Measurements from ENCODE around the gene MOSPD3.
"Not testable (repeated sequence)": the region's sequence is repeated elsewhere in the genome, so short reads cannot be mapped to it uniquely, and the experiment has no call there.

MOSPD3 gene

DNA sequence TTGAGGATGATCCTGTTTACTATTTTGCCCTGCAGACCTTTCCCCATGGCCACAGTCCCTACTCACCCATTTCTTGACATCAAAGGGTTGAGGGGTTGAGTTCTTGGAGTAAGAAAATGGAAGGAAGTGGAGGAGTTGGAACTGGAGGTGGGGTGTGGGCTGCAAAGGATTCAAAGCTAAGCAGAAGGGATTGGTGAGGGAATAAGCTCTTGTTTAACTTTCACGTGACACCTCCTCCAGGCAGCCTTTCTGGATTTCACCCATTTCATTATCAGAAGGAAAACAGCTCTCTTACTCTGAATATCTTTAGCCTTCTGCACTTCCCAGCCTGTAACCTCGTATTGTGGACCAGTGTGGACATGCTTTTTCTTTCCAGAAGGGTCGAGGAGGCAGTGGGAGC lies 13.7 kb downstream of the MOSPD3 start:
- DNase-seq (ENCODE audit: low spot score): no peak

DNA sequence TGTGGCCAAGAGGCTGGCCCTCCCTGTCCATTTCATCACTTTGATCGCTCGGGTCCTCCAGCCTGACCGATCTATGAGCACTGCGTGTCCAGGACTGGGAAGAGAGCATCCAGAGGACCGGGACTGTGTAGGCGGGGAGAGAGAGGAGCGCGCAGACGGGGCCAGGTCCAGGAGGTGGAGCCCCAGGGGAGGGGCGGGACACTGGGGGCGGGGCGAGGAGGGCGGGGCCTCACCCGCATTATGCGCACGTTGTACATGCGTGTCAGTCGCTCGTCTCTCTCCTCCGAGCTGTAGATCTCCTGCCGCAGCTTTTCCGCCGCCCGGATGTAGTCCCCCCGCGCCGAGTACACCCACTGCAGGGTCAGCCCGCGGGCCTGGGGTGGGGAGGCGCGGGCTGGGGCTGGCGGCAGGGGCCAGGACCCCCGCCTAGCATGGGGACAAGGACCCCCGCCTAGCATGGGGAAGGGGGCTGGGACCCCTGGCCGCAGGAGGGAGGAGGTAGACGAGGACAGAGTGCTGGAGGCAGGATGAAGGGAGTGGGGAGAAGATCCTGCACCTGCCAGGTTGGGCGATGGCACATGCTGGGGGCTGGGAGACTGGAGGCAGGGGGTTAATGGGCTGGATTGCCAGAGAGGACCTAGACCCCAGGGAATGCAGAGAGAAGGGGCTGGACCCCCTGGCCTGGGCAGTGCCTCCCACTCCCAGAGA lies 14.3 kb downstream of the MOSPD3 start:
- DNase-seq (ENCODE audit: low spot score): peak; percentile 94

DNA sequence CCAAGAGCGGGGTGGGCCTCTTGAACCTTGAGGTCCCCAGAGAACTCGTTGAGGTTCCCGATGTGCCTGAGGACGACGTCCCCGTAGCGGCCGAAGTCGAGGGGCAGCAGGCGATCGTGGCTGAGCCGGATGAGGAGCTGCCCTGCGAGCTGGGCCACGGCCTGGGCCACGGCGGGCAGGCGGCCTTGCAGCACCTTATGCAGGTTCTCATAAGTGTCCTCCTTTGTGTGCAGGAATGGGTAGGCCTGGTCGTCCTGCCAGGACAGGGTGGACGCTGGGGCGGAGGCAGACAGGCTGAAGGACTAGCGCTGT lies 14.9 kb downstream of the MOSPD3 start:
- no peak for DNase-seq (ENCODE audit: low spot score)

DNA sequence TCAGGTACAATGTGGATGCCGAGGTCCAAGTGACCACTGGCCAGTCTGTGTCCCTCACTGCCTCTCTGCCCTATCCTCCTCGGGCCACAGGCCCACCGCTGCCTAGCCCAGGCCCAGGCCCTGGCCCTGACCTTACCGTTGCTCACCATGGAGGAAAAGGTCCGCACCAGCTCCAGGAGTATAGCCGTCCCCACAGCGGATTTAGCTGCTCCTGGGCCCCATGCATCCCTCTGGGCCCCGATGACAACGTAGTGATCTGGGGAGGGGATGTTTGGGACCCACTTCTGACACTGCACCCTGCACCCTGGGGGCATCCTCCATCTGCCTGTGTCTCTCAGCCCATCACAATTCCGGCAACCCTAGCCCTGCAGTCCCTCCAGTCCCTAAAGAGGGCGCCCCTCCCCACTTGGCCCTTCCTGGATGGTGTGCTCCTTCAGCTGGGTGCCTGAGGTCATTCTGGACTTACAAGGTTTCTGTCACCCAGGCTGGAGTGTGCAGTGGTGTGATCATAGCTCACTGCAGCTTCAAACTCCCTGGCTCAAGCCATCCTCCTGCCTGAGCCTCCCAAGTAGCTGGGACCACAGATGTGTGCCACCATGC lies 16.9 kb downstream of the MOSPD3 start:
- DNase-seq (ENCODE audit: low spot score): peak; percentile 89

DNA sequence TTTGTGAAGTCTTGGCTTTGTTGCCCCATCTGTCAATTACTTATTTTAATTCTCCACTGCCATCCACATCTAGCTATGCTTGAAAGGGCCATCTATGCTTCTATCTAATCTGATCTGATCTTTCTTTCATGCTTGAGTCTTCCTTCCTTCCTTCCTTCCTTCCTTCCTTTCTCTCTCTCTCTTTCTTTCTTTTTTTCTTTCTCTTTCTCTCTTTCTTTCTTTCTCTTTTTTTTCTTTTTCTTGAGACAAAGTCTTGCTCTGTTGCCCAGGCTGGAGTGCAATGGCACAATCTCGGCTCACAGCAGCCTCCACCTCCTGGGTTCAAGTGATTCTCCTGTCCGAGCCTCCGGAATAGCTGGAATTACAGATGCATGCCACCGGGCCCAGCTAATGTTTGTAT lies 17.7 kb downstream of the MOSPD3 start:
- no peak for DNase-seq (ENCODE audit: low spot score)

DNA sequence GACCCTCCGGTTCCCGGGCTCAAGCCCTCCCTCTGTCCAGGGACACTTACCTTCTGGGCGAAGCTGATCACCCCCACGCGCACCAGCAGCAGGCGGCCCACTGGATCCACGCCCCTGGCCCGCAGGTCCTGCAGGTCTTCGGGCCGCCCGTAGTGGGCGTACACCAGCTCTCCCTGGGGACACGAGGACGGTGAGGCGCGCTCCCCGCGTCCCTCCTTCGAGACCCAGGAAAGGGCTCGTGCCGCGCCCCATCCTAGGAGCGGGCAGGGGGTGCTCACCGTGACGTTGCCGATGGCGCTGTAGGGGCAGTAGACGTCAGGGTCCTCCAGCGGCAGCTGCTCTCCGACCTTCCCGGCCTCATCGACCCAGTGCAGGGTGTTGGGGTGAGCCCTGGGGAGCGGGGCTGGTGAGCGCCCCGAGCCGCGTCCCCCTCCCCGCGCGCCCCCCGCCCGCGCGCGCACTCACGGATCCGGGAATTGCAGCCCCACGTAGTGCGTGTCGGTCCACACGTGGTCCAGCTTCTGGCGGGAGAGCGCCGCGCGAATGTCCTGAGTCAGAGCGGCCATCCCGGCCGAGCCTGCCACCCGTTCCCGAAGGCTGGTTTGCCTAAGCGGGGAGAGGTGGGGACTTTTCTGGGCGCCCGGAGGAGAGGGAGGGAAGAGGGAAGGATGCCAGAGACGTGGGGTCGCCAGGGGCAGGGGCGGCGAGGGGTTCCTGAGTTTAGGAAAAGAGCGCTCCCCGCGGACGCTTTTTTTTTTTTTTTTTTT lies 20.8 kb downstream of the MOSPD3 start:
- DNase-seq (ENCODE audit: low spot score): no peak

DNA sequence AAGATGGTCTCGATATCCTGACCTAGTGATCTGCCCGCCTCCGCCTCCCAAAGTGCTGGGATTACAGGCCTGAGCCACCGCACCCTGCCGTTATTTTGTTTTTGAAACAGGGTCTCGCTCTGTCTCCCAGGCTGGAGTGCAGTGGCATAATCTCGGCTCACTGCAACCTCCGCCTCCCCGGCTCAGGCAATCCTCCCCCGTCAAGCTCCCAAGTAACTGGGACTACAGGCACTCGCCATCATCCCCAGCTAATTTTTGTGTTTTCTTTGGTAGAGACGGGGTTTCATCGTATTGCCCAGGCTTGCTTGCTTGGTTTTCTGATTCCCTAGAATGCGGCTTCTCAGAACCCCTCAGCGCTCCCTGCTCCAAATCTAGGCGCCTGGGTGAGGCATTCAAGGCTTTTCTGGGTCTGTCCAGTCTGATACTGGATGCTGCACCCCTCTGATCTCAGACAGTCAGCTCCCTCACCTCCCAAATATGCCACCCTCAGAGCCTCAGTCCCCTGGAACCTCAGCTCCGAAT lies 27.7 kb downstream of the MOSPD3 start:
- no peak for DNase-seq (ENCODE audit: low spot score)

DNA sequence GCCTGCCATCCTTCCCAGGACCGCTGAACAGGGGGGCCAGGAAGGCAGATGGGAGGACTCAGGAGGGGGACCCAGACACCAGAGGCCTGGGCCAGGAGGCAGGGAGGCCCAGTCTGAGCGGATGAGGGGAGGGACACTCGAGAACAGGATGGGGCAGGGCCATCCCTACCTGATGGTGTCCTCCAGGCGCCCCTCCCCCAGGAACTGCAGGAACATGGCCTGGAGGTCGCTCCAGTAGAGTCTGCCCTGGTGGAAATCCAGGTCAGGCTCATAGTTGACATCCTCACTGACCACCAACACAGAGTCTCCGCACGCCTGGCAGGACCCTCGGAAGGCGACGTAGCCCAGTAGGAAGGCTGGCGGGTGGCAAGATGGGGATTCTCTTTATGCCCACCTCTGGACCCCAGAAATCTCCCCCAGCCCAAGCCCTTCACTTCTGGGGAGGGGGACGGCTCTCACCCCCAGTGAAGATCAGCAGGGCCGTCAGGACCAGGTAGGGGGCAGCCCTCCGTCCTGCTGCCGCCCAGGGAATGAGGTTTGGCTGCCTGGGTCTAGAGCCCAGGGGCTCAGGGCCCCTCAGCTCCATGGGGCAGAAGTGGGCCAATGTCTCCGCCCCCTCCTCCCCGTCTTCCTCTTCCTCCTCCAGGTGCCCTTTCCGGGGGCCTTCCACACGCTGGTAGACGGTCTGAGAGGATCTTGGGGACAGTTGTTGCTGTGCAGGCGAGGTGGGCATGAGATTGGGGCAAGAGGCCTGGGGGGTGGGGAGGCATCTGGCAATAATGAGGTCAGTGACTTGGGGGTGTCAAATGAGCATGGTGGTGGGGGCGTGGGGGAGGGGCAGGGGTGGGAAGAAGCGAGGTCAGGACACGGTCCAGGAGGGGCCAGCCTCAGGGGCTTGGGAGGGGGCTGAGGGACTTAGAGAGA lies 28.4 kb downstream of the MOSPD3 start:
- DNase-seq (ENCODE audit: low spot score): no peak

DNA sequence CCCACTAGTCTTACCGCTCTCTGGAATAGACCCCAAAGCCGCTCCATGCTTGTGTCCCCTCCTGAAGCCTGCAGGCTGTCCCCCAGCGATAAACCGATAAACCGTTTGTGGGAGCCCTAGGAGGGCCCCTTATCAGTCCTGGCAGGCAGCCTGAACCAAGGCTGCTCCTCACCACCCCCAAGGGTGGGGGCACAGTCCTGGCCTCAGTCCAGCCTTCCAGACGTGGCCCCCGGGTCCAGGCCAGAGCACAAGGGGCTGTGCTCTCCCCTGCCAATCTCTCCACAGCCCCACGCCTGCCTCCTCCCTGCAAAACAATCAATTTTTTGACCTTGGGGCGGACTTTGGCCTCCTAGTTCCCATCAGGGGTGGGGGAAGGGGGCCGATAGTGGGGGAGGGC lies 29.1 kb downstream of the MOSPD3 start, which contains the start of gene TFR2:
Gene TFR2 (minus strand): TSS at position 90 of the 397 bp plus-strand sequence. CDS start 43 bp downstream, at position 47.
- no peak for DNase-seq (ENCODE audit: low spot score)

DNA sequence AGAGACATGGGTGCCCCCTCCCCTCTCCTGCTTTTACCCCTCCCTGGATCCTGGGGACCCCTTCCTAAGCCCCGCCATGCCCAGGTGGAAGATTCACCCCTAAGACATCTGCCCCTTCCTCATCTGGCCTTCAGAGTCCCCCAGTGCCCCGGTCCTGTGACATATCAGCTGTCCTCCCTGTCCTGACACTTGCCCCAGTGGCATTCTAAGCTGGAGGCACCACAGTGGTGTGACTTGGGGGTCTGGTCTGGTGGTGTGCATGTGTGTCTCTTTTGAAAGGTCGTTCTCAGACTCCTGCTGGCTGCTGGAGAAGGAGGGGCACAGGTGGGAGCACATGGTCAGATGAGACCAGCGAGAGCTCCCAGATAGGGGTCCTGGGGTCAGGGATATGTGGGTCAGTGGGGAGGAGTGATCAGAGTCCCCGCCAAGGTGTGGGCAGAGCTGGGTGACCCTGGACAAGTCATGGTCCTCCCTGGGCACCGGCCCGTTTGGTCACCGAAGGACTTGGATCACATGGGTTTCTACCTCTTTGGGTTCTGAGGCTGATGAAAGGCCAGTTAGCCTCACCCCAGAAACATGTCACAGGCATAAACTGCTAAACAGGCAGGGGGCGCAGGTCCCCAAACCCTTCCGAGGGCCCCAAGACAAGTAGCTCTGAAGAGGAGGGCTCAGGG lies 29.7 kb downstream of the MOSPD3 start:
- no peak for DNase-seq (ENCODE audit: low spot score)

DNA sequence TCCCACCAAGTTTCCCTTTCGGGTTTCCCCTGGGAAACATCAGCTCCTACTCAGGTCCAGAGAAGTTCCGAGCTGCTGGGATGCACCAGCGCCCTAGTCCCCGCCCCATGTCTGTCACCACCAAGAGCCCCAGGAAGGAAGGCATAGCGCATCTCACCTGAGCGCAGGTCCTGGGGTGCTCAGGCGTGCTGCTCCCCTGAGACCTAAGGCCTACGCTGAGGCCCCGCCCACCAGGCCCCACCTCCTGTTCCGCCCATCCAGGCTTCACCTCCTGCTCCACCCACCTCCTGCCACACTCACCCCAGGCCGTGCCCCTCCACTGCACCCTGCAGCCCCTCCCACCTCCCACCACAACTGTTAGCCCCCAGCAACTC lies 30.2 kb downstream of the MOSPD3 start:
- peak; percentile 76 for DNase-seq (ENCODE audit: low spot score)

DNA sequence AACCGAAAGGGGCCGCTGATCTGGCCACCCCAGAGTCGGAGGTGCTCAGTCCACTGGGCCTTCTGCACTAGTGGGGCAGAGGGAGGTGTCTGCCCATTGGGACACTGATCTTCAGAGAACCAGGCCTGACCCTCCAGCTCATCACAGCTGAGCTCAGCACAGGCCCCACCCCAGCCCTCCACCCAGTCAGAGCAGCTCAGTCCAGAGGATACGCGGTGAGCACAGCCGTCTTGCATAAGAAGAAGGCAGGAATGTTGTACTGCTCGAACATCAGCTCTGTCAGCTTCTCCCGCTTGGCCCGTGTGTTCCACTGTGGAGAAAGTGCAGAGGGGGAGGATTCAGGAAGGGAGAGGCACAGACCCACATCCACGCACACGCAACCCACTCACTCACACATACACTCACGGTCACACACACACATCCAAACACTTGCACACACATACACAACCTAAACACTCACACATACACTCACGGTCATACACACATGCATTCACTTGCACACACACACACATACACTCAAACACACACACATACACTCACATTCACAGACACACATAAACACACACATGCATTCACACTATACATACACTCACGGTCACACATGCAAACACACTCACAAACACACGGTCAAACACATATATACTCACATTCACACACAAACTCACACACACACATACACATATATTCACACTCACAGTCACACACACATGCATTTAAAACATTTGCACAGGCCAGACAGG lies 37.7 kb downstream of the MOSPD3 start:
- DNase-seq (ENCODE audit: low spot score): no peak

DNA sequence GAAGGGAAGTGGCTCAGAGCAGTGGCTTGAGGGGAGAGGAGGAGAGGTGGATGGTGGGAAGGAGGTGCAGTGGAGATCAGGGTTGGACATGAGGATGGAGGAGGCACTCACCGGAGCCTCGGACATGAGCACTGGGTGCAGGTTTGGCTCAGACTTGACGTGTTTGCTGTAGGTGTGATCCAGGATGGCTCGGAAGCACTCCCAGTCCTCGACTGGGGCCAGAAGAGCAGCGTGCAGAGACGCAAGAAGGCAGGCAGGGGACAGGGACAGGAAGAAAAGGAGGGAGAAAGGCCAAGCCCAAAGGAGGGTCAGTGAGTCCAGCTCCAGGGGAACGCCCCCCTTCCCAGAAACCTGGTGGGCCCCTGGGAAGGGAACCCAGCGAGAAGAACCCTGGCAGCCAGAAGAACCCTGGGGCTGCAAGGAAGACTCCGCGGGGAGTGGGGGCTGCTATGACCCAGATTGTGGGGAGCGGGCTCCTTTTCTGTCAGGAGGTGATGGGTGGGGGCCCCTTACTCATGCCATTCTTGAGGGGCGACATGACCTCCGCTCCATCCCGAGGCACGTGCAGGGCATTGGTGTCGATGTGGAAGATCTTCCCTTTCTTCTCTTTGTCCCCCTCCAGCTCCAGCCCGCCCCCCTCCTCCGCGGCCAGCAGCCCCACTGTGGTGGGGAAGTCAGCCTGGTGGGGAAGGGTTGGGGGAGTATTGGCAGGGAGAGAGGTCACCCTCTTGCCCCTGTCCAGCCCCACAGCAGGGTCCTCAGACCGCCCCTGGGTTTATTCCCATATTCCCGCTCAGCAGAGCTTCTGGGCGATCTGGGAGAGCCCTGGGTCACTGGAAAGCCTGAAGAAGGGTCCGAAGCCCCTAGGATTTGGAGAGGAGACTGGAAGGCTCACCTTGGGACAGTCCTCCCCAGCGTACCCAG lies 42.8 kb downstream of the MOSPD3 start:
- no peak for DNase-seq (ENCODE audit: low spot score)

DNA sequence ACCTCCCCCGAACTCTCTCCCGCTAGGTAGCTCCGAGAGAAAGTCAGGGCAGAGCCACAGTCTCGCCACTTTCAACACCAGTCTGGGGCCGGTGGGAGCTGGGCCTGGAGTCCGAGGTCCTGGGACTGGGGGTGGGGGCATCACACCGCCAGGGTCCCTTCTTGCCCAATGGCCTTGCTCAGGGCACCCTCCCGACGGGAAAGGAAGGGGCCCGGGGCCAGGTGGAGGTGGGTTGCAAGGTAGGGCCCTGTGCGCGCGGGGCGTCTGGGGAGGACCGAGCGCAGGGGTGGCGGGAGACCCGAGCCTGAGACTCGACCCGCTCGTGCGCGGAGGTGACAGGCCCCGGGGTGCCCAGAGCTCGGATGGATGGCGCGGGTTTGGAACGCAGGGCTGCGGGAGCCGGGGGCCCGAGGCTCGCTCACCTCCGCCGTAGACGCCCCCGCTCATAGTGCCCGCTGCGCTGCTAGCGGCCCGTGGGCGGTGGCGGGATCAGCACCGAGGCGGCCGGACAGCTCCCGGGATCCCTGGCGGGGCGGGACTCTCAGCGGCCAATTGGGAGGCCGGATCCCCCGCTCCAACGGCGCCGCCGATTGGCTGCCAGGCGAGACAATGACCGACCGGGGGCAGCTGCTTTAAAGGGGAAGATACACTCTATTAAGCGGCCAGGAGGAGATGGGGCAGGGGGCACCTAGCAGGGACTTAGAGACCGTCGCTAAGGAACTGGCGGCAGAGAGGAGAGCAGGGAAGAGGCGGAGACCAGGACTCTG lies 43.8 kb downstream of the MOSPD3 start, which contains the start of gene ACTL6B:
Gene ACTL6B (minus strand): TSS at position 541 of the 767 bp plus-strand sequence. CDS start 94 bp downstream, at position 447.
- no peak for DNase-seq (ENCODE audit: low spot score)

DNA sequence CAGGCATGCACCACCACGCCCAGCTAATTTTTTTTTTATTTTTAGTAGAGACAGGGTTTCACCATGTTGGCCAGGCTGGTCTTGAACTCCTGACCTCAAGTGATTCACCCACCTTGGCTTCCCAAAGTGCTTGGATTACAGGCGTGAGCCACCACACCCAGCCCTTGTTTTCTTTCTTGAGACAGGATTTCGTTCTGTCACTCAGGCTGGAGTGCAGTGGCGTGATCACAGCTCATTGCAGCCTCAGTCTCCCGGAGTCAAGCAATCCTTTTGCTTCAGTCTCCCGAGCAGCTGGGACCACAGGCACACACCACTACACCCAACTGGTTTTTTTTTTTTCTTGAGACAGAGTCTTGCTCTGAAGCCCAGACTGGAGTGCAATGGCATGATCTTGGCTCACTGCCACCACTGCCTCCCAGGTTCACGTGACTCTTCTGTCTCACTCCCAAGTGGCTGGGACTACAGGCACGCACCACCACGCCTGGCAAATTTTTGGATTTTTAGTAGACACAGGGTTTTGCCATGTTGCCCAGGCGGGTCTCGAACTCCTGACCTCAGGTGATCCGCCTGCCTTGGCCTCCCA lies 49.9 kb downstream of the MOSPD3 start:
- DNase-seq (ENCODE audit: low spot score): not testable (repeated sequence)

Data from NAMALWA (cell line).